Inflammatory macrophage treated with lipopolysaccharide for 4 hours (primary cell): ENCODE results near the gene ANAPC10.
"Not testable (repeated sequence)": the region's sequence is repeated elsewhere in the genome, so short reads cannot be mapped to it uniquely, and the experiment has no call there.

Experiments
- DNase-seq: peaks from one replicate; pipeline ENCODE4 v3.0.0-alpha.2; 2020

The ANAPC10 gene

GRCh38 chr4:145001635-145002034, 96.4 kb downstream of the ANAPC10 start:
- peak; percentile 6 for DNase-seq

GRCh38 chr4:145000656-145001055, 97.3 kb downstream of the ANAPC10 start:
- DNase-seq, result not testable (repeated sequence)

GRCh38 chr4:144989306-144989705, 108.7 kb downstream of the ANAPC10 start:
- no peak for DNase-seq

- no peak for DNase-seq
These were observed 112.5 kb downstream of the ANAPC10 start for GRCh38 chr4:144985531-144985930.

GRCh38 chr4:144985014-144985413, 113.0 kb downstream of the ANAPC10 start:
- no peak for DNase-seq

GRCh38 chr4:144984241-144984640, 113.8 kb downstream of the ANAPC10 start:
- no peak for DNase-seq

GRCh38 chr4:144975718-144976117, 122.3 kb downstream of the ANAPC10 start:
- DNase-seq, result no peak

- DNase-seq, result no peak
These were observed 127.4 kb downstream of the ANAPC10 start for GRCh38 chr4:144970597-144970996.

- DNase-seq, result no peak
These were observed 128.2 kb downstream of the ANAPC10 start for GRCh38 chr4:144969821-144970220.

- no peak for DNase-seq
These were observed 129.4 kb downstream of the ANAPC10 start for GRCh38 chr4:144968606-144969005.

- no peak for DNase-seq
These were observed 130.8 kb downstream of the ANAPC10 start for GRCh38 chr4:144967161-144967560.

- no peak for DNase-seq
These were observed 135.7 kb downstream of the ANAPC10 start for GRCh38 chr4:144962300-144962699.

GRCh38 chr4:144955104-144955503, 142.9 kb downstream of the ANAPC10 start:
- no peak for DNase-seq

GRCh38 chr4:144954230-144954629, 143.8 kb downstream of the ANAPC10 start:
- no peak for DNase-seq

GRCh38 chr4:144948421-144948820, 149.6 kb downstream of the ANAPC10 start:
- DNase-seq, result no peak

- no peak for DNase-seq
These were observed 150.0 kb downstream of the ANAPC10 start for GRCh38 chr4:144948009-144948408.
